ENCODE measurements around the gene PMFBP1.
A peak's percentile ranks its signal among the peaks of the same experiment; 100 is the strongest.
"Not testable (repeated sequence)": the region's sequence is repeated elsewhere in the genome, so short reads cannot be mapped to it uniquely, and the experiment has no call there.

The PMFBP1 gene

GRCh38 chr16:72104905-72105304, 67.0 kb downstream of the PMFBP1 start:
- no peak for DNase-seq

DNA sequence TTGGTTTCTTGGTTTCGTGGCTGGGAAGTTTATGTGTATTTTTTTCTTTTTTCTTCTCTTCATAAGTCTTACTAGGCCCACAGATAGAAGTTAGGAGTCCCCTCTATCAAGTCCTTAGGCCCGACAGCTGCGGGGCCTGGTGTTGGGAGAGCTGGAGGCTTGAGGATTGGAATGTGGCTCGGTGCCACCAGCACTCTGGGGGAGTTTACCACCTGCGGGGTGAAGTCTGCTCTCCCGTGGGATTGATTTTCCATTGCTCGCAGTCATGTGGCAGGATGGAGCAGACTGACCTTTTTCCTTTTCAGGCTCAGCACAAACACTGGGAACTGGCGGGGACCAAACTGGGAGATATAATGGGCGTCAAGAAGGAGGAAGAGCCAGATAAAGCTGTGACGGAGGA, 70.8 kb downstream of the PMFBP1 start:
- DNase-seq, result no peak

DNA sequence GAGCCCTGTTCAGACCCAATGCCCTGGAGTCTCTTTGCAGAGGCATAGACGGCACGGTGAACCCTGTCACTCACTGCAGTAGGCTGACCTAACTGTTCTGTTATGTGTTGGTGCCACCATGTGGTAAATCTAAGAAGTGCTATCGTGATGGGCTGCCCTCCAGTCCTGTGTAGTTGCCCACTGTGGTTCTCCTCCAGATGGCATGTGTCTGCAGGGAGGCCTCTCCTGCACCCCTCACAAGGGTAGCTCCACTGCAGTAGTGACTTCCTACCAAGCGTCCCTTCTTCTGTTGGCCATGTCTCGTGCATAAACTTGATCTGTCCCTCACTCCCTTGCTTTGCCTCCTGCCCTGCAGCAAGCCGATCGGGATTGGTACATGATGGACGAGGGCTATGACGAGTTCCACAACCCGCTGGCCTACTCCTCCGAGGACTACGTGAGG, 72.6 kb downstream of the PMFBP1 start:
- DNase-seq, result peak; percentile 77

DNA sequence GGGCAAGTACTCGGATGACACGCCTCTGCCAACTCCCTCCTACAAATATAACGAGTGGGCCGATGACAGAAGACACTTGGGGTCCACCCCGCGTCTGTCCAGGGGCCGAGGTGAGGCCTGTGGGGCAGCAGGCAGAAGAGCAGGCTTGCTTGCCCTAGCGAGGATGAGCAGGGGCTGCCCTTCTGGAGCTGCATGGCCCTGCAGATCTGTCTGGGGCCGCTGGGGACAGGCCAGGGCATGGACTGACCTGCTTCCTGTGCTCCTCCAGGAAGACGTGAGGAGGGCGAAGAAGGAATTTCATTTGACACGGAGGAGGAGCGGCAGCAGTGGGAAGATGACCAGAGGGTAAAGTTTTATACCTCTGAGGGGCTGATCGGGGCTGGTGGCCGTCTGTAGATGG, 73.0 kb downstream of the PMFBP1 start:
- no peak for DNase-seq

GRCh38 chr16:72094266-72094610, 77.7 kb downstream of the PMFBP1 start:
- DNase-seq, result peak; percentile 61

DNA sequence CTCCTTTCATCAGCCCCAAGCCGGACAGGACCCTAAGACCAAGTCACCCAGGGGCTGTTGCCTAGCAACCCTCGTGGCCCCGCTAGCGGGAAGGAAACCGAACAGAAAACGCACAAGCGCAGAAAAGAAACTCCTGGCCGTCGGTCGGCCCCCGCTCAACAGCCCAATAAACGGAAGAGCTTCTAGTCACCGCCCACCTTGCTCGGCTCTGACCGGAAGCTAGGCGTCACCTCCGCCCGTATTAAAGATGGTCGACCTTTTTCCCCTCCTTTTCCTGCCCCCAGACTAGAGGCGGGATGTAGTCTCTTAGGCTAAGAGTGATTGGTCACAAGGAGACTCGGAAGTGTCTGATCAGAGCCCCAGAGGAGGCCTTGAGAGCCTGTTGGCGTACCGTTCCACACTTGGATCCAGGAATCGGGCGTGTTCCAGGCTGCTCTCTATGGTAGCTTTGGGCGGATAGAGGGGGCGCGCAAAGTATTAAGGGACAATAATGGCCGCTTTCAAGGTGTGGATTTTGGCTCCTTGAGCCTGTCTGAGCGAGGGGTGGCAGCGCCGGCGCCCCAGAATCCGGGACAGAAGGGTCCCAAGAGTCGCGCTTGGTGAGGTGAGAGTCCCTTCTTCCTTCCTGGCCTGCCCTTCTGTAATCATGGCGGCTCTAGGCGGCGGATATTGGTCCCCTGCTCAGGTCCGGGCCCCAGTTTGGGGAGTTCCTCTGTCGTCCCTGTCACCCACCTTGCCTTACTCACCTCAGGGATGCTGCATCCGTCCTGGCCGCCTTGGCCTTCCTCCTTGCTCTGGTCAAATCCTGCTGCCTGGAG, 78.3 kb downstream of the PMFBP1 start, which contains the start of the genes DHX38 and TXNL4B:
Gene DHX38 (plus strand): TSS at position 400 of the 818 bp plus-strand sequence. CDS start 2,311 bp downstream, outside the sequence.
Gene TXNL4B (minus strand): TSS at position 173 of the 818 bp plus-strand sequence. CDS start 2,871 bp downstream, outside the sequence.
- DNase-seq, result peak; percentile 99

- peak; percentile 53 for DNase-seq
Observed at GRCh38 chr16:72092832-72093447, 79.0 kb downstream of the PMFBP1 start.

DNA sequence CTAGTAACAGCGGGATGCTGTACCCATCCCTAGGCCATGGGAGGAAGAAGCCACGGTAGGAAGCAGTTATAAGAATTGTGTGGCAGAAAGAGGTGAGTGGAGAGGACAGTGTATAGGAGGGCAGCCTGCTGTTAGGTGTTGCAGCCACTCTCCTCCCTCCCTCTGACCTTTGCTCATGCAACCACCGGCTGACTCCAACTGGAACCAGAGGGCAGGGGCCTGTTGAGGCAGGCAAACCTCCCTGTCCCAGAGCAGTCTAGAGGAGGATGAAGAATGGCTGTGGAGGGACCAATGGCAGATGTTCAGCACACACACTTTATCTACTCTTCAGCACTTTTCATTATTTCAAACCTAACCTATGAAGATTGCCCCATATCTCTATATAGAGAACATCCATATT, 80.7 kb downstream of the PMFBP1 start:
- DNase-seq, result no peak

- DNase-seq, result no peak
Observed at GRCh38 chr16:72085002-72085401, 87.0 kb downstream of the PMFBP1 start.

DNA sequence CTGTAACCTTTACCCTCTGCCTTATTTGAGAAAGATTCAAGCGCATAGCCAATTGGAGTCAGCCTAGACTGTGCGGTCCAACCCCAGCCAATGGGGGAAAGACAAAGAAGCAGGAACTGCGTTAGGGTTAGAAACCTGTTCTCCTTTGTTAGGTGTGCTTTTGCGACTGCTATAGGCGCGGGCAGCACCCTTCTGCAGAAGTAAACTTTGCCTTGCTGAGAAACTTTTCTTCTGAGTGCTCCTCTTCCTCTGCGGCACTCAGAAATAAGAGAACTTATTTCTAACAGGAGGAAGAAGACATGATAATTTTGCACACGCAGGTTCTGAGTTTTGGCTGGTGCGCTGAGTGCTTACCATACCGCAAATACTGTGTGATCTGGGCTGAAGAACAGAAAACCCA, 87.5 kb downstream of the PMFBP1 start:
- DNase-seq, result no peak

- DNase-seq, result no peak
Observed at GRCh38 chr16:72083778-72084404, 88.1 kb downstream of the PMFBP1 start.

- DNase-seq, result not testable (repeated sequence)
Observed at GRCh38 chr16:72076991-72077706, 94.8 kb downstream of the PMFBP1 start.

DNA sequence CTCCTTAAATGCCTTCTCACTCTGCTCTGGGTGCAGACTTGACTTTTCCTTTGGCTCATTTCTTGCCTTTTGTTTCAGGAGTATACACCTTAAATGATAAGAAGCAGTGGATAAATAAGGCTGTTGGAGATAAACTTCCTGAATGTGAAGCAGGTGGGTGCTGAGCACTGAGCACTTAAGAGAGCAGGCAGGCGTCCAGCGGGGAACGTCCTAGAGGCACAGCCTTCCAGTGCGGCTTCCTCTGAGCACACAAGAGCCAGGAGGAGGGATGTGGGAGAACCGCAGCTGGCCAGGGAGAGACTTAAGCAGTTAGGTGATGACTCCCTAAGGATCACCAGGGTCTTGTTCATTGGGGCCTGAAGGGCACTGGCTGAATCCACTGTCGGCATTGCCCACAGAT, 96.9 kb downstream of the PMFBP1 start:
- DNase-seq, result not testable (repeated sequence)

DNA sequence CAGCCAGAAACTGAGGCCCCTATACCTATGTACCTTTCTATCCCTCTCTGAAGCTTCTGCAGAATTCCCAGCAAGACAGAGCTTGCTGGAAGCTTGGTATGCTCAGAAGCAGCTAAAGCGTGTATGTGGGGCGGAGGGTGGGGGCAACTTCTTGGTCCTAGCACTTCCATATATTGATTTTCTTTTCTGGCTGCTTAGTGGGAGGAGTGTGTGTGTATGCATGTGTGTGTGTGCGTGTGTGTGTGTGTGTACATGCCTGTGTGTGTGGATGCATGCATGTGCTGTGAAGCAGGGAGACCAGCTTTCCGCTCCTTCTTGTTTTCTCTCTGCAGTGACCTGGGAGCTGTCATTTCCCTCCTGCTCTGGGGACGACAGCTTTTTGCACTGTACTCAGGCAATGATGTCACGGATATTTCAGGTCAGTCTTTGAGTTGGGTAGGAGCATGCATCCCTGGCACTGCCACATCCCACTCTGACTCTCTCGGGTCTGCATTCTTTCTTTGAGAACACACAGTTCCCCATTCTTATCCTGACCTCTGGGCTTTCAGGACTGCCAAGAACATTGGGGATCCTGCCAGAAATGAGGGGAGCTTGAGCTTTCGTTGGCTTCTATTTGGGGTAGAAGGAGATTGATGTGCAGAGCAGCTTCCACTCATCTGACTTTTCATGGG, 98.3 kb downstream of the PMFBP1 start:
- DNase-seq, result no peak

- DNase-seq, result peak; percentile 7
Observed at GRCh38 chr16:72072514-72073342, 99.2 kb downstream of the PMFBP1 start.

Measured in OCI-M1 (cell line).